ENCODE measurements around the gene ERC1.

ERC1 gene

DNA sequence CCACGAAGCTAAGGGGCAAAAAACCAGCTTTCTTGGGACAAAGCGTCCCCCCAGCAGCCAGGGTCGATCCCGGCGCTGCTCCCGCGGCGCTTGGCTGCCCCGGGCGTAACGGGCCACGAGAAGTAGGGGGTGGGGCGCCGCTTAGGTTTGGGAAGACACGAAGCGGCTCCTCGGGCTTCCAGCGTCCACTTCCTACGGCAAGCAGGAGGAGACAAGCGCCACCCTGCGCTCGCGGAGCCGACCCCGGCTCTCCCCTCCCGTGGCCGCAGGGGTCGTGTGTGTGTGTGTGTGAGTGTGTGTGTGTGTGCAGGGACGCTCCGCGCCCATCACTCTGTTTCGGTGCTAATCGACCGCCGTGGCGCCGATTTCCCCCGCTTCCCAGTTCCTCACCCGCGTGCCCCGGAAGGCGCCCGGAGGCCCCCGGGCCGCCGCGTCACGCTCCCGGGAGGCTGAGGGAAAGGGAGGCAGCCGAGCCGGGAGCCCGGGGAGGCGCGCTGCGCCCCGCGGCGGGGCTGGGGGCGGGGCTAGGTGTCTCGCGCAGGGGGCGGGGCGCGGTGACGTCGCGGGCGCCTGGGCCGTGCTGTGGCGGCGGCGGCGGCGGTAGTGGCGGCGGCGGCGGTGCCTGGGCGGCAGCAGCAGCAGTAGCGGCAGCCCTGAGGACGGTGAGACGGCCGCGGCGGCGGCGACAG lies at the start of gene ERC1:
Gene ERC1 (plus strand): TSS at position 563 of the 689 bp plus-strand sequence. CDS start 36,681 bp downstream, outside the sequence.
- peak; percentile 47 to 85 (median 76) for DNase-seq (ENCODE audit: low read depth in 3 of 3, low spot score in 1 of 3)

DNA sequence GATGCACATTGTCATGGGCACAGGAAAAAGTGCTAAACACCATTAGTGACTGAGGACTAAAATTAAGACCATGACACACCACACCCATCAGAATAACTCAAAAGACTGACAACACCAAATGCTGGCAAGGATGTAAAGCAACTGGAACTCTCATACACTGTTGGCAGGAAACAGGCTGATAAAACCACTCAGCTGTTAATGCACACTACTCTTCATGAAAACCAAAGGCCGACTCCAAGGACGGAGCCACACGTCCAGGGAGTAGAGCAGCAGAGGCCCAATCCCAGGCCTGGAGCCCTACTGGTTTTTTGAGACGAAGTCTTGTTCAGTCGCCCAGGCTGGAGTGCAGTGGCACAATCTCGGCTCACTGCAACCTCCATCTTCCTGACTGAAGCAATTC lies 48.0 kb upstream of the ERC1 start:
- no peak for DNase-seq (ENCODE audit: low read depth in 3 of 3, low spot score in 1 of 3)

DNA sequence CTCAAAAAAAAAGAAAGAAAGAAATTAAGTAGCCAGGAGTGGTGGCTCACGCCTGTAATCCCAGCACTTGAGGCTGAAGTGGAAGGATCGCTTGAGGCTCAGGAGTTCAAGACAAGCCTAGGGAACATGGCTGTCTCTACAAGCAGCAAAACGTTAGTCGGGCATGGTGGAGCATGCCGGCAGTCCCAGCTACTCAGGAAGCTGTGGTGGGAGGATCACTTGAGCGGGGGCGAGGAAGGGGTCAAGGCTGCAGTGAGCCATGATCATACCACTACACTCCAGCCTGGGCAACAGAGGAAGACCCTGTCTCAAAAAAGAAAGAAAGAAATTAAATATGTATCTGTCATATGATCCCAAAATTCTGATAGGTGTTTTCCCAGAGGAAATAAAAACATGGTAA lies 46.8 kb upstream of the ERC1 start:
- DNase-seq (ENCODE audit: low read depth in 3 of 3, low spot score in 1 of 3) = no peak

DNA sequence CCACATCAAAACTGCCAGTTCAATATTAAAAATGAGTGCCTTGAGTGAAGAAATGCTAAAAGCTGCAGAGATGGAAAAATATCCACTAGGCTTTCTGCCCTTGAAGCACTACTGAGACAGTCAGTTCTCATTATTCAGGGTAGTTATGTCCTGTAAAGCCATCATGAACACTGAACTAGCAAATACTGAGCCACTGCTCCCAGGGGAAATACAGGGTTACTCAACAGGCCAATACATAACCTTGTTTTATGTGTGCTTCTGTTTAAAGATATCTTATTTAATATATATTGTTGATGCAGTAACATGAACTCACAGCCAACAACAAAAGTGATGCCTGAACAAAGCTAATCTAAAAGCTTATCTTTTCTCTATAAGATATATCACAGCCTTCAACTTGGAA lies 44.8 kb upstream of the ERC1 start:
- no peak for DNase-seq (ENCODE audit: low read depth in 3 of 3, low spot score in 1 of 3)

DNA sequence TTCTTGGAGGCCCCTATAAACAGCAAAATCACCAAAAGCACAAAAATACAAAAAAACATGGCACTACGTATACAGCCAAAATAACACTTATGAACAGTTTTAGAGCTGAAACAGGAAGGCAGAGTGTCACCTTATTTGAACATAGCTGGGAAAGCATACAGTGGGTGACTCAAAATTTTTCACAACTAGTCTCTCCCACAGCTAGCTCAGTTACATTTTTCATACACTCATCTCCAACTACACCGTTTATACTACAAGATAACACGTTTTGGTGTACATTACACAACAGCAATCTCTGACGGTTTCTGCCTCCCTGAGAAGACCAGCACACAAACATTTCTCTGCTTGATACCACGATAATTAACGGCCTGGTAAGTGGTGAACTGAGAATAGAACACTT lies 44.4 kb upstream of the ERC1 start:
- DNase-seq (ENCODE audit: low read depth in 3 of 3, low spot score in 1 of 3) = no peak

DNA sequence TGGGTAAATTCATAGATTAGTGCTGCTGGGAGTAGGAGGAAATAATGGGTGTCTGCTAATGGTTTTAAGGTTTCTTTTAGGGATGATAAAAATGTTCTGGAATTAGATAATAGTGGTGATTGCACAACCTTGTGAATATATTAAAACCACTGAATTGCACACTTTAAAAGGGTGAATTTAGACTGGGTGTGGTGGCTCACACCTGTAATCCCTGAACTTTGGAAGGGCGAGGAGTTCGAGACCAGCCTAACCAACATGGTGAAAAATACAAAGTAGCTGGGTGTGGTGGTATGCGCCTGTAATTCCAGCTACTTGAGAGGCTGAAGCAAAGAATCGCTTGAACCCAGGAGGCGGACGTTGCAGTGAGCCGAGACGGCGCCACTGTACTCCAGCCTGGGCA lies 42.8 kb upstream of the ERC1 start:
- DNase-seq (ENCODE audit: low read depth in 3 of 3, low spot score in 1 of 3) = no peak

DNA sequence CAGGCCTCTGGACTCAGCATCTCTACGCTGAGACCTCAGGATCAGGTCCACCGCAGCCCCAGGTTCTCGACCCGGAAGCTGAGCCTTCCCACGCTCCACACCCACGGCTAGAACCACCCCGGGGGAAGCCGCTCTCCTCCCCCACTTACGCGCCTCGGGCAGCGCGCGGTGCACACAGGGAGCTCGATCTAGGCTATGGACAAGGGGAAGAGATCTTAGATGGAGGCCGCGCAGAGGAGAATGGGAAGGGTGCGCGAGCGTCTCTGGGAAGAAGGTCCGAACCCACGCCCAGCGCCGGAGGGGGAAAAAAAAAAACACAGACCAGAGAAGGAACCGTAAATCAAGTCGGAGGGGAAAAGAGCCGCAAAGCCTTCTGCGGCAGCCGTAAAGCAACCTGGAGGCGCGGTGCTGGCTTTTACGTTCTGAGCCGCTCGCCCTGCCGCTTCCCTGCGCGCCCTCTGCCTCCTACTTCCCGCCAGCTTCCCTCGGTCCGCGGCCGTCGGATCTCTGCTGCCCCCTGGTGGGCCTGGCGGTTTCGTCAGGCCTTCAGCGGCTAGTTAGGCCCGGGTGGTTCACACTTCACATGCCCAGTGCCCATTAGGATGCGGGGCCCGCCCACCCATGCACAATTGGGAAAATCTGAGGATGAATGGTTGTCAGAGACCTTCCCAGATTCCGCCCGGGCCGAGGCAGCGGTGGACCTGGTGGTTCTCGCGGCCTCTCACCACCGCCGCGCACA lies 41.4 kb upstream of the ERC1 start, which contains the start of gene RAD52:
Gene RAD52 (minus strand): TSS at position 242 of the 739 bp plus-strand sequence. CDS start 16,636 bp downstream, outside the sequence.
- DNase-seq (ENCODE audit: low read depth in 3 of 3, low spot score in 1 of 3) = peak; percentile 90 to 99 (median 97)

DNA sequence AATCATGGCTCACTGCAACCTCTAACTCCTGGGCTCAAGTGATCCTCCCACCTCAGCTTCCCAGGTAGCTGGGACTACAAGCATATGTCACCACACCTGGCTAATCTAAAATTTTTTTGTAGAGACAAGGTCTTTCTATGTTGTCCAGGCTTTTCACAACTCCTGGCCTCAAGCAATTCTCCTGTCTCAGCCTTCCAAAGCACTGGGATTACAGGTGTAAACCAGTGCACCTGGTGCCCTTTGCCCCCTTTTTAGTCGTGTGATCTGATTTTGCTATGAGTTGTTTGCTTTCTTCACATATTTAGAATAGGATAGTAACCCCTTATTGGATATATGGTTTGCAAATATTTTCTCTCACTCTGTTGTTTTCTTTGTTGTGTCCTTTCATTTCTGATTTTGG lies 39.8 kb upstream of the ERC1 start:
- DNase-seq (ENCODE audit: low read depth in 3 of 3, low spot score in 1 of 3) = no peak

DNA sequence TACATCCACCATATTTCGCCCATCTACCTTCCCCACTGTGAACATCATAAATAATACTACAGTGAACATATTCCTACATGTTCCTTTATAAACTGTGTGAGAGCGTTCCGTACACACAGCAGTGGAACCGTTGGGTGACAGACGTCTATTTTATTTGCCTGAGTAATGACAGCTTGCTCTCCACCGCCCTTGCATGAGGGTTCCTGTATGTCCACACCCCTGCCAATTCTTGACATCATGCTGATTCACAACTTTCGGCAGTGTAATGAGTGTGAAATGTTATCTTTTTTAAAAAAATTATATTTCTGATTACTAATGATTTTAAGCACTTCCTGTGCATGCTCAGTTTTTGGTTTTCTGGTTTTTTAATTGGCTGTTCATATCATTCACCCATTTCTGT lies 37.2 kb upstream of the ERC1 start:
- DNase-seq (ENCODE audit: low read depth in 3 of 3, low spot score in 1 of 3) = no peak

DNA sequence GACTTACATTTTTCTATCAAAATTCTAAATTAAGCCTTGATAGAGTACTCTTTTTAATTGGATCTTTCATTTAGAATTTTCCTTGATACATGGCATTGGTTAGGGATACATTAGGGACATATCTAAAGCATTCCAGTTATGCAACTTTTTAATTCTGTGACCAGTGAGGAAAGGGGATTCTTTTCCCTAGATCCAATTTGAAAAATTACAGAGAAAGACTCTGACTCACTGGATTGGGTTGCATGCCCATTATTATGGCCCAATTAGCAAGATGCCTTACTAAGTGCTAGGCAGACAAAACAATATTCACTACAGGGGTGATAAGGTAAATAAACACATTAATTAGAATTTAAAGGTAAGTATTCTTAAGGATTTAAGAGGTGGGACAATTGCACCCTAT lies 36.3 kb upstream of the ERC1 start:
- DNase-seq (ENCODE audit: low read depth in 3 of 3, low spot score in 1 of 3) = no peak

DNA sequence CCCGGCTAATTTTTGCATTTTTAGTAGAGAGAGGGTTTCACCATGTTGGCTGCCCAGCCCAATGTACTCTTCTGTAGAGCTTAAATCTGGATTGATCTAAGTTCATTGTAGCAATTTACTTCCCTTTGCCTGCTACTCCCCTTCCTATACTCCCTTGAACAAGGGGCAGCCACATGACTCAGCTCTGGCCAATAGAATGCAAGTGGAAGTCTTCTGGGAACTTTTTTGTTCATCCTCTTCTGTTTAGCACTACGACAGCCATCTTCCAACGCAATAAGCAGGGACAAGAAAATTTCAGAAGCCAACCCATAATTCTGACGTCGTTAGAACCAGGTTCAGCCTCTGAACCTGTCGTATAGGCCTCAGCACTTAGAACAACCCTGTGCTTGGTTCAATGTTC lies 35.1 kb upstream of the ERC1 start:
- DNase-seq (ENCODE audit: low read depth in 3 of 3, low spot score in 1 of 3) = no peak

DNA sequence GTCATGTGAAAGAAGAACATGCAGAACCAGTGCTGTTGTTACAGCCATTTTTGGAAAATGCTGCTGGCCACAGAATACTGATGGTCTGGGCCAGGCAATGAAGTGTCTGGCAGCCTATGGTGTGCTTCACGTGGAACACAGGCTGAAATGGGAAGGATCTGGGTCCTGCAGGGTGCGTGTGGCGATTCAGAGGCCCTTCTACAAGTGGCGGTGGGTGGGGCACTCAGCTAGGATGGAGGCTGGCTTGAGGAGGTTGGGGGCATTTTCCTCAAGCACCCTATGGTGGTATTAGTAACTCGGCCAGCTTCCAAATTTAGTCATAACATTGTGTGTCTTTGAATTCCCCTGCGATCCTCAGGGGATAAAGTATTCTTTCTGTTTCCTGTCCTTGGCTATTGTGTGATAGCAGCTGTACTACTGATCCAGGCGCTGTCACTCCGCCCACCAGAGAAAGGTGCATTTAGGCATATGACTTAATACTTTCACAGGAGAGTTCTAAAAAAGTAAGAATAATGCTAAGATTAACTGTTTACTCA lies 32.4 kb upstream of the ERC1 start:
- DNase-seq (ENCODE audit: low read depth in 3 of 3, low spot score in 1 of 3) = no peak

DNA sequence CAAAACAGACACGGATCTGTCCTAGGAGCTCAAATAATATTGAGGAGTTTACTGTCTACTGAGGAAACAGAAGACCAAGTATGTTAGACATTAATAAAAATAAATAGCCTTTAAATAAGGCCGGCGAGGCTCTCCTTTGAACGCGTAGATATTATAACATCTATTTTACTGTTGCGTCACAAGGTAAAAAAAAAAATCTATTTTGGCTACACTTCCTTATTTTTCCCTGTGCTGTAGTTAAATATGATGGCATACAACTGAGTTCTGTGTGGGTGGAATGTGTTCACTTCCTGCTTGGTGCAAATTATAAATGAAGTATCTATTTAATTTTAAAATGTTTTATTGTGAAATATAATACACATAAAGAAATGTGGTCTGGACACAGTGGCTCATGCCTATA lies 24.3 kb upstream of the ERC1 start:
- no peak for DNase-seq (ENCODE audit: low read depth in 3 of 3, low spot score in 1 of 3)

DNA sequence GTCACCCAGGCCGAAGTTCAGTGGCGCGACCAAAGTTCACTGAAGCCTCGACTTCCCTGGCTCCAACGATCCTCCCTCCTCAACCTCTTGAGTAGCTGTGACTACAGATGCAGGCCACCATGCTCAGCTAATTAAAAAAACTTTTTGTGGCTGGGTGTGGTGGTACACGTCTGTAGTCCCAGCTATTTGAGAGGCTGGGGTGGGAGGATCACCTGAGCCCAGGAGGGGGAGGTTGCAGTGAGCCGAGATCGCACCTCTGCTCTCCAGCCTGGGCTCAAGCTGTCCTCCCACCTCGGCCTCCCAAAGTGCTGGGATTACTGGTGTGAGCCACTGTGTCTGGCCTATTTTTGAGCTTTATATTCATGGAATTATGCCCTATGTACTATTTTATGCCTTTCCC lies 23.4 kb upstream of the ERC1 start:
- DNase-seq (ENCODE audit: low read depth in 3 of 3, low spot score in 1 of 3) = no peak

DNA sequence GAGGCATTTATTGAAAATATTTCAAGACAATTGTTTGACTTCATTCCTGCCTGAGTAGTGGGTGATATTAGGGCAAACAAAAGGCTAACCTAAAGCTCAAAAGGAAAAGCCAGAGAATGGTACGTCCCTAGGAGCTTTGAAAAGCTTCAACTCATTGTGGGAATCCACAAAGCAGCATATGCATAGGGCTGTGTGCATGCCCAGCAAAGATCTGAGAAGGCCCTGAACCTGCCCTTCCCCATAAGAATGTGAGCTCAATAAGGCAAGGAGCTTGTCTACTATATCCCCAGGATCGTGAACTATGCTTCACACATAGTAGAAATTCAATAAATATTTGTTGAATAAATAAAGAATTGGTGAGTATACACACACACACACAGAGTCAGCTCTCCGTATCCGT lies 22.5 kb upstream of the ERC1 start:
- no peak for DNase-seq (ENCODE audit: low read depth in 3 of 3, low spot score in 1 of 3)

DNA sequence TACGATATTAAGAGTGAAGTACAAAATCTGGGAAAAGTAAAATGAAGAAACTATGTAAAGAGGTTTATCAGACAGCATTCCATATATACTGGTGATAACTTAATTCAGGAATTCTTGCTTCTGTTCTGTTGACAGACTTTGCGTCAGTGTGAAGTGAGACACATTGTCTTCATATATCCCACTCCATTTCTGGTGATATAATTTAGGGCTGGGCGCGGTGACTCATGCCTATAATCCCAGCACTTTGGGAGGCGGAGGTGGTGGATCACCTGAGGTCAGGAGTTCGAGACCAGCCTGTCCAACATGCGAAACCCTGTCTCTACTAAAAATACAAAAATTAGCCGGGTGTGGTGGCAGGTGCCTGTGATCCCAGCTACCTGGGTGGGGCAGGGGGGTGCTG lies 21.2 kb upstream of the ERC1 start:
- no peak for DNase-seq (ENCODE audit: low read depth in 3 of 3, low spot score in 1 of 3)

DNA sequence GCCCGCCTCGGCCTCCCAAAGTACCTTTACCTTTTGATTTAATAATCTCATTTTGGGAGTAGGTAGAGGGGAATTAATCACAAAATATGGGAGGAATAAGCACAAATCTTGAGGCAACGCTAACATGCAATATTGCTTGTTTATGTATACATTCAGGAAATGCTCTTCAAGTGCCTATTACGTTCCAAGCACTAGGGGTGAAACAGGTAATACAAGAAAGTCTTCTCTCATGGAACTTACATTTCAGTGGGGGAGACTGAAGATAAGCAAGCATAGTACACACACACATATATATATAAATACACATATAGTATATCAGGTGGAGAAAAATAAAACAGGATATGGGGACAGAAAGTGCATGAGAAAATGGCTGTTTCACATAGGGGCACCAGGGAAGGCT lies 19.0 kb upstream of the ERC1 start:
- DNase-seq (ENCODE audit: low read depth in 3 of 3, low spot score in 1 of 3) = no peak

DNA sequence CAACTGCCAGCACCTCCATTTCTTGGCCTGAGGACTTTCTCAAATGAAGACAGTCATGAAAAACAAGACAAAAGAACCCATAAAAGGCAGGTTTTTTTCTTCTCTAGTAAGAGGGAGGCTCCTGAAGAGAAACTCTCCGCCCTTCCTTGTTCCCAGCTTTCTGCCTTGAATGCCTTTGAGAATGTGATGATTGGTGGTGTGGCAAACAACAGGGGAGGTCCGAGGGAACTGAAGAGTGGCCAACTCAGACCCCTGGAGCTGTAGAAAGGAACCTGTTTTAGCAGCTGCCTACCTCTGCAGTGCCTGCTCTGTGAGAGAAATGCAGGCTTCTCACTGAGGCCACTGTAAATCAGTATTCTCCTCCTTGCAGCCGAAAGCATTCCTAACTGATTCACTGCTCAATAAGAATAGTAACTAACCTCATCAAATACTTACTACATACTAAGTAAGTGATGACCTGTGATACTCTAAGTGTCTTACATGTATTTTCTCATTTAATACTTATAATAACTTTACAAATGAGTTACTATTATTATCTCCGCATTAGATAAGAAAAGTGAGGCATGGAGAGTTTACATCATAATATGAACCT lies 16.7 kb upstream of the ERC1 start:
- no peak for DNase-seq (ENCODE audit: low read depth in 3 of 3, low spot score in 1 of 3)

DNA sequence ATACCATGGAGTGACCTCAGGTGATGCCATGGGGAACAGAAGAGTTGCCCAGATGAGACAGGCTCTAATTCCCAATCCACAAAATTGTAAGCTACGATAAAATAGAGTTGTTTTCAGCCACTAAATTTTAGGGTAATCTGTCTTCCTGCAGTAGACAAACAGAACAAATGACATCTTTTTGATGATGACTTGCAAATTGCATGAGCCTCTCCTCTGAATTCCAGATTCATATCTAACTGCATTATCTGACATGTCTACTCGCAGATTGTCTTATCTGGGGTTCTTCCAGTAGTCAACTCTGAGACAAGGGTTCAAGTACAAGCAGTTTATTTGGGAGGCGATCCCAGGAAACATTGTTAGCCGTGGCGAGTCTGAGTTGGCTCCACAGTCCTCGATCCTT lies 14.4 kb upstream of the ERC1 start:
- no peak for DNase-seq (ENCODE audit: low read depth in 3 of 3, low spot score in 1 of 3)

DNA sequence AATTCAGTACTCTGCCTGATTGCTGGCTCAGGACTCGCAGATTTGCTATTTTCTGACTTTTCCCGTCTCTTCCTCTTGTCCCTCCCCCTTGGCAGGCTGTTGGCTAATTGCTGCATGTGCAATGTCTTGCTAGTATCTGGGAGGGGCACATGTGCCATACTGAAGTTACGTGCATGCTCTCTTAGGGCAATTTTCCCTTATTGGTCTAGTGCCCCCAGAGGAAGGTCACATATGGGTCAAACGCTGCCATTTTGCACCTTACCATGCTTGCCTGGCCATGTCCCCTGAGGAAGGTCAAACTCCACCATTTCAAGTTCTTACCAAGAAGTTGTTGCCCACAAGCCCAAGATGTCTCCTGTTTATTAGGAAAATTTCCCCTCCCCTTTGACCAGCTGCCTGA lies 13.9 kb upstream of the ERC1 start:
- no peak for DNase-seq (ENCODE audit: low read depth in 3 of 3, low spot score in 1 of 3)

DNA sequence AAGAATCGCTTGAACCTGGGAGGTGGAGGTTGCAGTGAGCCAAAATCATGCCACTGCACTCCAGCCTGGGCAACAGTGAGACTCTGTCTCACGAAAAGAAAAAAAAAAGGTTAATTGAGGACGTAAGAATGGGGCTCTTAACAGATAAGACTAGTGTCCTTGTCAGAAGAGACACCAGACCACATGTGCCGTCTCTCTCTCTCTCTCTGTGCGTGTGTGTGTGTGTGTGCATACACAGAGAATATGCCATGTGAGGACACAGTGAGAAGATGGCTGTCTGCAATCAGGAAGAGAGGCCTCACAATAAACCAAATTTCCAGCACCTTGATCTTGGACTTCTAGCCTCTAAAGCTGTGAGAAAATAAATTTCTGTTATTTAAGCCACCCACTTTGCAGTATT lies 11.7 kb upstream of the ERC1 start:
- no peak for DNase-seq (ENCODE audit: low read depth in 3 of 3, low spot score in 1 of 3)

DNA sequence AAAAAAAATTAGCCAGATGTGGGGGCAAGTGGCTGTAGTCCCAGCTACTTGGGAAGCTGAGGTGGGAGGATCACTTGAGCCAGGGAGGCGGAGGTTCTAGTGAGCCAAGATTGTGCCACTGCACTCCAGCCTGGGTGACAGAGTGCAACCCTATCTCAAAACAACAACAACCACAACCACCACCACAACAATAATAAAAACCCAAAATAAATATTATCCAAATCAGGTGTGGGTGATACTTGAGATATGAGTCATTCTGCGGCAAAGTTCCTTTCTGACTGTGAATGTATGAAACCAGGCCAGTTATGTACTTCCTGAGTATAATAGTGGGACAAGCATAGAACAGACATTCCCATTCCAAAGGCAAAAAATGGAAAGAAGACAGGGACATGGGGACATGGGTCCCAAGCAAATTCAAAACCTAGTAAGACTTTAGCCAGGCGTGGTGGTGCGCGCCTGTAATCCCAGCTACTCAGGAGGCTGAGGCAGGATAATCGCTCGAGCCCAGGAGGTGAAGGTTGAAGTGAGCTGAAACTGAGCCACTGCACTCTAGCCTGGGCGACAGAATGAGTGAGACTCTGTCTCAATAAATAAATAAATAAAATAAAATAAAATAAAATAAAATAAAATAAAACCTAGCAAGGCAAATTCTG lies 9.7 kb upstream of the ERC1 start:
- DNase-seq (ENCODE audit: low read depth in 3 of 3, low spot score in 1 of 3) = no peak
